ENCODE data around the gene EXOC2.

Gene EXOC2

GRCh38 chr6:692858-693722 lies at the start of gene EXOC2:
TSS of gene EXOC2 (minus strand) at chr6:693139. CDS start at chr6:637818, 55,321 bp downstream.
- DNase-seq, result peak; percentile 68 to 75 (median 74)

GRCh38 chr6:741410-742339 lies 48.7 kb upstream of the EXOC2 start:
- no peak for DNase-seq

- no peak for DNase-seq
These were observed 43.9 kb upstream of the EXOC2 start for GRCh38 chr6:736657-737446.

GRCh38 chr6:733431-734219 lies 40.7 kb upstream of the EXOC2 start:
- no peak for DNase-seq

GRCh38 chr6:731924-732323 lies 39.0 kb upstream of the EXOC2 start:
- no peak for DNase-seq

- DNase-seq, result no peak
These were observed 36.8 kb upstream of the EXOC2 start for GRCh38 chr6:729606-730320.

- no peak for DNase-seq
These were observed 34.9 kb upstream of the EXOC2 start for GRCh38 chr6:727856-728255.

GRCh38 chr6:723540-723939 lies 30.6 kb upstream of the EXOC2 start:
- DNase-seq, result no peak

- DNase-seq, result no peak
These were observed 29.7 kb upstream of the EXOC2 start for GRCh38 chr6:722608-723007.

- DNase-seq, result peak; percentile 37 to 50 (median 41)
These were observed 29.2 kb upstream of the EXOC2 start for GRCh38 chr6:722077-722524.

GRCh38 chr6:718345-718744 lies 25.4 kb upstream of the EXOC2 start:
- DNase-seq, result no peak

- DNase-seq, result no peak
These were observed 24.2 kb upstream of the EXOC2 start for GRCh38 chr6:717135-717534.

GRCh38 chr6:715709-716491 lies 23.0 kb upstream of the EXOC2 start:
- DNase-seq, result no peak

- no peak for DNase-seq
These were observed 21.2 kb upstream of the EXOC2 start for GRCh38 chr6:714100-714499.

- no peak for DNase-seq
These were observed 20.4 kb upstream of the EXOC2 start for GRCh38 chr6:713351-713750.

GRCh38 chr6:712805-713204 lies 19.9 kb upstream of the EXOC2 start:
- no peak for DNase-seq

- DNase-seq, result no peak
These were observed 19.0 kb upstream of the EXOC2 start for GRCh38 chr6:711925-712324.

- DNase-seq, result peak in 3 of 4 experiments; percentile 23 to 30 (median 27)
These were observed 17.9 kb upstream of the EXOC2 start for GRCh38 chr6:710601-711571.

- no peak for DNase-seq
These were observed 16.6 kb upstream of the EXOC2 start for GRCh38 chr6:709471-710056.

Data from activated CD4-positive, CD25-positive, alpha-beta regulatory T cell (primary cell).